Forelimb muscle (tissue), 1 donor: Measurements from ENCODE around the gene ZSCAN10. TPM values are rescaled to one million over a fixed set of nuclear protein-coding genes. Genes with fewer than 3 reads are reported as not detected.

Experiments used
- DNase-seq: peaks from one replicate; pipeline ENCODE4 v3.0.0-alpha.2; 2013; ENCODE audit warnings: low read depth
- polyA plus RNA-seq: library from polyadenylated mRNA; unstranded; fragments of 120-200 nt; gene quantifications from one replicate; pipeline ENCODE4 v1.2.1, GENCODE V29; 2013; ENCODE audit not compliant: insufficient read length

Gene ZSCAN10
- polyA plus RNA-seq, 1 donor = 0.08 TPM

DNA sequence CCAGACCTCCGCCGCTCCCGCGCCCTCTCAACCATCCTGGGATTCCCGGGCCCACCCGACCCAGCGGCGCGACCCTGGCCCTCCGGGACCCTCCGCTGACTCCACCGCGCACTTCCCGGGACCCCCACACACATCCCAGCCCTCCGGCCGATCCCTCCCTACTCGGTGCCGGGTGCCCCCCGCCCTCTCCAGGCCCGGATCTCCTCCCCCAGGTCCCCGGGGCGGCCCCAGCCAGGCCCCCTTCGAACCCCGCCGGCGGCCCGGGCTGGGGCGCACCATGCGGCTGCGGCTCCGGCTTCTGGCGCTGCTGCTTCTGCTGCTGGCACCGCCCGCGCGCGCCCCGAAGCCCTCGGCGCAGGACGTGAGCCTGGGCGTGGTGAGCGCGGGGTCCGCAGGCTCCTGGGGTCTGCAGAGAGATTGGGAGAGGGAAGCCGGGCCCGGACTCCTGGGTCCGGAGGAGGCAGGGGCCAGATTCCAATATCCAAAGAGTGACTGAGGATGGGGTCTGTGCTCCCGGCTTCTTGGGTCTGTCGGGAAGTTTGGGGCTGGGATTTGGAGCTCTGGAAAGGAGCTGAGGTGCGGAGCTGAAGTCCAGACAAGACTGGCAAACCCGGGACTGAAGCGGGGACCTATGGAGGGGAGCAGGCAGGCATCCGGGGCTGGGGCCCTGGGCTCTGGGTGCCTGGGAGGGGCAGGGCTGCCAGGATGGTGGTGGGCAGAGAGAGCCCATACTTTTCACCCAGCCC, 52.3 kb downstream of the ZSCAN10 start:
- no peak for DNase-seq

GRCh38 chr16:3045758-3046640, 53.1 kb downstream of the ZSCAN10 start, which contains the start of gene MMP25:
TSS of gene MMP25 (plus strand) at chr16:3046561. CDS start at chr16:3046918, 357 bp downstream.
- no peak for DNase-seq

DNA sequence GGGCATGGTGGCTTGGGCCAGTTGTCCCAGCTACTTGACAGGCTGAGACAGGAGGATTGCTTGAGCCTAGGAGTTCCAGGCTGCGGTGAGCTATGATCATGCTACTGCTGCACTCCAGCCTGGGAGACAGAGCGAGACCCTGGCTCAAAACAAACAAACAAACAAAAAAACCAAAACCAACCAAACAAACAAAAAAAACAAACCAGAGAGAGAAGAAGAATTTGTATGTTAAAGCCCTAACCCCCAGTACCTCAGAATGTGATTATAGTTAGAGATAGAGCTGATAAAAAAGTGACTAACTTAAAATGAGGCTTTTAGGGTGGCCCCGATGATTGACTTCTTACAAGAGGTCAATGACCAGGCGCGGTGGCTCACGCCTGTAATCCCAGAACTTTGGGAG, 54.4 kb downstream of the ZSCAN10 start:
- no peak for DNase-seq

- no peak for DNase-seq
Observed at GRCh38 chr16:3042376-3042775, 56.7 kb downstream of the ZSCAN10 start.

- DNase-seq = no peak
Observed at GRCh38 chr16:3038896-3039295, 60.2 kb downstream of the ZSCAN10 start.

Other genes starting within 250 kb of the ZSCAN10 start
- gene PRSS22, start 241.1 kb downstream of the ZSCAN10 start, polyA plus RNA-seq = not detected
- 14.1 TPM for gene FLYWCH2, start 216.1 kb downstream of the ZSCAN10 start, polyA plus RNA-seq
- 24.9 TPM for gene FLYWCH1, start 187.4 kb downstream of the ZSCAN10 start, polyA plus RNA-seq
- 4.0 TPM for gene KREMEN2, start 135.0 kb downstream of the ZSCAN10 start, polyA plus RNA-seq
- 5.3 TPM for gene PAQR4, start 129.9 kb downstream of the ZSCAN10 start, polyA plus RNA-seq
- gene PKMYT1, start 118.8 kb downstream of the ZSCAN10 start, polyA plus RNA-seq = 9.9 TPM
- 3.6 TPM for gene CLDN9, start 86.4 kb downstream of the ZSCAN10 start, polyA plus RNA-seq
- gene CLDN6, start 81.1 kb downstream of the ZSCAN10 start, polyA plus RNA-seq = 0.19 TPM
- gene TNFRSF12A, start 78.9 kb downstream of the ZSCAN10 start, polyA plus RNA-seq = 79.1 TPM
- 109 TPM for gene HCFC1R1, start 75.4 kb downstream of the ZSCAN10 start, polyA plus RNA-seq
- 18.4 TPM for gene THOC6, start 75.3 kb downstream of the ZSCAN10 start, polyA plus RNA-seq
- gene BICDL2, start 62.4 kb downstream of the ZSCAN10 start, polyA plus RNA-seq = not detected
- 1.9 TPM for gene MMP25, start 52.7 kb downstream of the ZSCAN10 start, polyA plus RNA-seq
- 121 TPM for gene IL32, start 33.7 kb downstream of the ZSCAN10 start, polyA plus RNA-seq
- 13.0 TPM for gene ZNF205, start 13.3 kb upstream of the ZSCAN10 start, polyA plus RNA-seq
- gene ZNF213, start 35.7 kb upstream of the ZSCAN10 start, polyA plus RNA-seq = 12.3 TPM
- gene OR1F1, start 88.9 kb upstream of the ZSCAN10 start, polyA plus RNA-seq = not detected
- 6.3 TPM for gene ZNF200, start 135.9 kb upstream of the ZSCAN10 start, polyA plus RNA-seq
- gene MEFV, start 157.3 kb upstream of the ZSCAN10 start, polyA plus RNA-seq = 0.28 TPM
- gene ZNF263, start 184.2 kb upstream of the ZSCAN10 start, polyA plus RNA-seq = 29.9 TPM
- gene TIGD7, start 206.1 kb upstream of the ZSCAN10 start, polyA plus RNA-seq = 9.0 TPM
- 28.8 TPM for gene ZNF75A, start 206.2 kb upstream of the ZSCAN10 start, polyA plus RNA-seq